Chondrocyte (in vitro differentiated cells): ENCODE measurements around the gene SPECC1L. TPM values are rescaled to one million over a fixed set of nuclear protein-coding genes. Genes with fewer than 3 reads are reported as not detected.

Source experiments
- DNase-seq: peaks from one replicate; pipeline ENCODE4 v3.0.0; 2021; ENCODE audit warnings: mixed read lengths, low spot score
- H3K27ac Mint-ChIP-seq: one replicate; pipeline ENCODE4 v1.8.0; 2021; ENCODE audit warnings: mild to moderate bottlenecking, moderate library complexity, mixed read lengths; ENCODE audit not compliant: unreplicated experiment
- H3K27me3 Mint-ChIP-seq: 2 replicates; pipeline ENCODE4 v1.8.0; 2021; ENCODE audit warnings: low read depth, mixed read lengths
- H3K36me3 Mint-ChIP-seq: 2 replicates; pipeline ENCODE4 v1.8.0; 2021; ENCODE audit warnings: low read depth, mixed read lengths
- H3K4me1 Mint-ChIP-seq: 2 replicates; pipeline ENCODE4 v1.8.0; 2021; ENCODE audit warnings: low read depth, mild to moderate bottlenecking, mixed read lengths
- H3K4me3 Mint-ChIP-seq: one replicate; pipeline ENCODE4 v1.8.0; 2021; ENCODE audit warnings: mild to moderate bottlenecking, moderate library complexity, mixed read lengths; ENCODE audit not compliant: unreplicated experiment
- H3K9me3 Mint-ChIP-seq: 2 replicates; pipeline ENCODE4 v1.8.0; 2021; ENCODE audit warnings: low read depth, mixed read lengths
- total RNA-seq: library from RNA; stranded (reverse); gene quantifications from 3 replicates; pipeline ENCODE4 v1.2.1, GENCODE V29; 2021
- TF ChIP-seq, protein P1 (sequence below): fragments of 200-600 bp; sonication (generic); IDR thresholded peaks from 2 replicates; pipeline ENCODE4 v1.5.0; 2021; ENCODE audit warnings: antibody characterized with exemption, mild to moderate bottlenecking, moderate library complexity

SPECC1L gene
- total RNA-seq, 1 donor from 2014 or later = 91.3 TPM

DNA sequence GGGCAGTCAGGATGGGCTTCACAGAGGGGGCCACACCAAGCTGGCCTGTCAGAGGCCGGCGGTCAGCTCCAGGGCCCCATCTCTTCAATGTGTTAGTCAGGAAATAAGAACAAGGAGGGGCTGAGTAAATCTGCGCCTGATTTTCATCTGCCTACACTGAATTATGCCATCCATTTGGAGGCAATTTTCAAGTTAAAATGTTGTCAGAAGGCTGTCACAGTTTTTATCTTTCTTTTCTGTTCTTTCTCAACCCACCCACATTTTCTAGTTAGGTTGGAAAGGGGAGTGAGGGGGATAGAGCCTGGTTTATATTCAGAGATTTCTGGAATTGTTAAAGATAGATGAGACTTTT lies 175.6 kb downstream of the SPECC1L start:
- Mint-ChIP-seq H3K27ac (no peak overlapping the region), H3K4me3 (no peak overlapping the region), H3K4me1 (peaks cover 12% of the 10 kb centered on the region), H3K36me3 (no peaks in the 10 kb centered on the region), H3K27me3 (no peaks in the 10 kb centered on the region), H3K9me3 (no peaks in the 10 kb centered on the region)
- no peak for DNase-seq
- TF ChIP-seq, protein P1, sequence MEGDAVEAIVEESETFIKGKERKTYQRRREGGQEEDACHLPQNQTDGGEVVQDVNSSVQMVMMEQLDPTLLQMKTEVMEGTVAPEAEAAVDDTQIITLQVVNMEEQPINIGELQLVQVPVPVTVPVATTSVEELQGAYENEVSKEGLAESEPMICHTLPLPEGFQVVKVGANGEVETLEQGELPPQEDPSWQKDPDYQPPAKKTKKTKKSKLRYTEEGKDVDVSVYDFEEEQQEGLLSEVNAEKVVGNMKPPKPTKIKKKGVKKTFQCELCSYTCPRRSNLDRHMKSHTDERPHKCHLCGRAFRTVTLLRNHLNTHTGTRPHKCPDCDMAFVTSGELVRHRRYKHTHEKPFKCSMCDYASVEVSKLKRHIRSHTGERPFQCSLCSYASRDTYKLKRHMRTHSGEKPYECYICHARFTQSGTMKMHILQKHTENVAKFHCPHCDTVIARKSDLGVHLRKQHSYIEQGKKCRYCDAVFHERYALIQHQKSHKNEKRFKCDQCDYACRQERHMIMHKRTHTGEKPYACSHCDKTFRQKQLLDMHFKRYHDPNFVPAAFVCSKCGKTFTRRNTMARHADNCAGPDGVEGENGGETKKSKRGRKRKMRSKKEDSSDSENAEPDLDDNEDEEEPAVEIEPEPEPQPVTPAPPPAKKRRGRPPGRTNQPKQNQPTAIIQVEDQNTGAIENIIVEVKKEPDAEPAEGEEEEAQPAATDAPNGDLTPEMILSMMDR = no peak

DNA sequence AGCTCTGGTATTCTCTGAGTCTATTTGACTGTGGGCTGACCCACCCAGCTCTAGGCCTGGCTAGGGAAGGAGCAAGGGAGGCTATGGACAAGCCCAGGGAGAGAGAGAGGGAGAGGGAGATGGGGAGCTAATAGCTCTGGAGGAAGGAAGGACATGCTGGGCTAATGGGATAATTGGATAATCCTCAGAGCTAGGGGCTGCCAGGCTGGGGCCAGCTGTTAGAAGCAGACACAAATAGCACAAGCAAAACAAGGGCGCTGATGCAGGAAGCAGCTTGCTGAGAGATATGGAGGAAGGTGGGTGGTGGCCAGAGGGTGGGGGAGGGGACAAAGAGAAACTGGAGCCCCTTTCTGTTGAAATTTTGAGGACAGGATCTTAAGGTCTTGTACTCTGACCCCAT lies 180.0 kb downstream of the SPECC1L start:
- no peaks in the 10 kb centered on the region for H3K27me3 Mint-ChIP-seq
- H3K4me3 Mint-ChIP-seq = no peak overlapping the region
- H3K27ac Mint-ChIP-seq = no peak overlapping the region
- no peaks in the 10 kb centered on the region for H3K36me3 Mint-ChIP-seq
- TF ChIP-seq, protein P1 = no peak
- no peak for DNase-seq
- H3K9me3 Mint-ChIP-seq = no peaks in the 10 kb centered on the region
- peaks cover 5% of the 10 kb centered on the region for H3K4me1 Mint-ChIP-seq

DNA sequence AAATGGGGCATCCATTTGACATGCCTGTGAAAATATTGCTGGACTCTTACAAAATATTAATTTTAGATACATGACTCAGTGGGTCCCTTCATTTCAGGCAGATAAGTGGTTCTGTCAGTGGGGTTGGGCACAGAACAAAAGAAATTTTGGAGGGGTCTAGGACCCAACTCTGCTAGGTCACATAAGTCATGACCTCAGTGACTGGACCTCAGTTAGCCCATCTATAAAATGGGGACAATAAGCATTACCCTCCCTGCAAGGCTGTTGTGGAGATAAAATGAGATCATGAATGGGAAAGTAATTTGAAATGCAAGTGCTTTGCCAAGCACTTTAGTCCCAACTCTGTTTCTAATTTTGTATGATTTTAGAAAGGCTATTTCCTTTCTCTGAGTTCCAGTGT lies 180.5 kb downstream of the SPECC1L start:
- TF ChIP-seq, protein P1 = no peak
- no peak overlapping the region for H3K27ac Mint-ChIP-seq
- H3K9me3 Mint-ChIP-seq = no peaks in the 10 kb centered on the region
- no peak for DNase-seq
- no peaks in the 10 kb centered on the region for H3K27me3 Mint-ChIP-seq
- H3K36me3 Mint-ChIP-seq = no peaks in the 10 kb centered on the region
- H3K4me3 Mint-ChIP-seq = no peak overlapping the region
- peaks cover 4% of the 10 kb centered on the region for H3K4me1 Mint-ChIP-seq

DNA sequence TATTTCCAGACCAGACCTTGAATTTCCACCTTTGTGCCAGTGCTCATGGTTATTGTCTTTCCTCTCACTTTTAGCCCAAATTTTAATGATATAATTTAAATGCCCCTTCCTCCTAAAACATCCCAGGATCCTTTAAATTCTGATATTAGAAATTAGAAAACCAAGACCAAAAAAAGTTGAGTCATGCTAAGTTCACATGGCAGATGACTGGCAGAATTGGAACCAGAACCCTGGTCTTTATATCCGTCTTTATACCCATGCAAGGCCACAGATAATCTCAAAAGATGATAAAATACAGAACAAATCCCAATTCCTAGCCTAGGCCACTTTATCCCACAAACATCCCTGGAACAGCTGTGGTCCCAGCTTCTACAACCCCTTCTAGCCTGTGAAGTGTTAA lies 183.2 kb downstream of the SPECC1L start:
- no peaks in the 10 kb centered on the region for H3K27me3 Mint-ChIP-seq
- H3K4me3 Mint-ChIP-seq = no peak overlapping the region
- H3K27ac Mint-ChIP-seq = no peak overlapping the region
- TF ChIP-seq, protein P1 = no peak
- H3K4me1 Mint-ChIP-seq = peaks cover 4% of the 10 kb centered on the region
- no peaks in the 10 kb centered on the region for H3K9me3 Mint-ChIP-seq
- H3K36me3 Mint-ChIP-seq = no peaks in the 10 kb centered on the region
- no peak for DNase-seq

DNA sequence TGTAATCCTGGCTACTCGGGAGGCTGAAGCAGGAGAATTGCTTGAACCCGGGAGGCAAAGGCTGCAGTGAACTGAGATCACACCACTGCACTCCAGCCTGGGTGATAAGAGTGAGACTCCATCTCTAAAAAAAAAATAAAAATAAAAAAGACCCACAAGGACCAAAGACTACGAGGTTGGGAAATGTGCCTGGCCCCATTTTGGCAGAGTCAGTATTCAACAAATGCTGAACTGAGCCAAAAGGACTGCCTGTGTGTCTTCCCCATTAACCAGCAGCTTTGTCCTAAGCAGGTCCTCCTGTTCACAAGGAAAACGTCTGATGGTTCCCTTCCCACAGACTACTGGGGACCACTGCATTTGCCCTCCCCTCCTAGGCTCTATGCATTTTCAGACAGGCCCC lies 184.4 kb downstream of the SPECC1L start:
- H3K36me3 Mint-ChIP-seq = no peaks in the 10 kb centered on the region
- H3K4me3 Mint-ChIP-seq = no peak overlapping the region
- no peak for DNase-seq
- TF ChIP-seq, protein P1 = no peak
- H3K4me1 Mint-ChIP-seq = peaks cover 8% of the 10 kb centered on the region
- H3K27me3 Mint-ChIP-seq = no peaks in the 10 kb centered on the region
- H3K27ac Mint-ChIP-seq = no peak overlapping the region
- no peaks in the 10 kb centered on the region for H3K9me3 Mint-ChIP-seq
